Aorta (tissue), 5 donors: ENCODE measurements around the gene AIMP2. TPM values are rescaled to one million over a fixed set of nuclear protein-coding genes. Genes with fewer than 3 reads are reported as not detected.
"Not testable (repeated sequence)": the region's sequence is repeated elsewhere in the genome, so short reads cannot be mapped to it uniquely, and the experiment has no call there.

Experiments
- ATAC-seq: fragments of 200-7000 bp; cut with Tn5 transposase; one replicate; pipeline ENCODE4 v1.9.1; 2022; ENCODE audit warnings: moderate library complexity; ENCODE audit not compliant: low FRiP score
- DNase-seq, 2 donors: peaks; one replicate each; pipeline ENCODE4 v3.0.0-alpha.2; 2020
- H3K27ac ChIP-seq, 2 donors: one replicate each; pipeline ENCODE4 v1.5.1; 2013; ENCODE audit warnings: low read length in 2 of 2, mild to moderate bottlenecking in 2 of 2, moderate library complexity in 2 of 2, control low read depth in 1 of 2, inconsistent platforms in 1 of 2, low read depth in 1 of 2
- H3K27me3 ChIP-seq, 2 donors: one replicate each; pipeline ENCODE4 v1.6.1; 2013; ENCODE audit warnings: control low read depth in 1 of 2, low read length in 1 of 2, mild to moderate bottlenecking in 1 of 2, moderate library complexity in 1 of 2; ENCODE audit not compliant: insufficient read depth in 2 of 2, control insufficient read depth in 1 of 2
- H3K36me3 ChIP-seq, 2 donors: one replicate each; pipeline ENCODE4 v1.6.1; 2013; ENCODE audit warnings: control low read depth in 1 of 2, low read length in 1 of 2, mild to moderate bottlenecking in 1 of 2; ENCODE audit not compliant: insufficient read depth in 2 of 2, control insufficient read depth in 1 of 2
- H3K4me1 ChIP-seq, 2 donors: one replicate each; pipeline ENCODE4 v1.6.1; 2013; ENCODE audit warnings: low read length in 2 of 2, control low read depth in 1 of 2, mild to moderate bottlenecking in 1 of 2, moderate library complexity in 1 of 2; ENCODE audit not compliant: insufficient read depth in 2 of 2, control insufficient read depth in 1 of 2
- H3K4me3 ChIP-seq, 2 donors: one replicate each; pipeline ENCODE4 v1.5.1; 2013; ENCODE audit warnings: low read length in 2 of 2, control low read depth in 1 of 2, mild to moderate bottlenecking in 1 of 2
- H3K9me3 ChIP-seq: one replicate; pipeline ENCODE4 v1.6.1; 2013; ENCODE audit warnings: mild to moderate bottlenecking, low read length; ENCODE audit not compliant: control insufficient read depth
- WGBS, 2 donors: extraction: QIAGEN DNeasy Blood & Tissue Kit; methylation state at CpG; one replicate each; pipeline ENCODE4 v1.1.7; 2013; 5-methylcytosine and 5-hydroxymethylcytosine counted together
- intact Hi-C, 2 donors: fragments of 100-400 bp; cut with DNase I; formaldehyde crosslinking; loops; one replicate each; pipeline versions ENCODE4 v1.14.2 to v1.15.0; 2022
- long read RNA-seq, 2 donors: library from polyadenylated mRNA; unstranded; transcript quantifications; one replicate each; pipeline ENCODE4 v2.0.0, GENCODE V29; 2020 to 2021
- polyA plus RNA-seq, 2 donors: library from polyadenylated mRNA; stranded (reverse); fragments of 200-250 nt; gene quantifications; one replicate each; pipeline ENCODE4 v1.2.3, GENCODE V29; 2013
- total RNA-seq, 2 donors: library from RNA; stranded (reverse); fragmentation: NEBNext Ultra II Directional; extraction: Animal tissue kit (Norgen Biotek cat#: 25700); gene quantifications; one replicate each; pipeline ENCODE4 v1.2.1, GENCODE V29; 2021
- donor health status: healthy with polysubstance abuse.
- donor health status: Bipolar disorder and iron deficiency.
- donor health status: DM: no; HTN: no; CAD: no.
- donor health status: DM: no; HTN: no; CAD: no.
- donor health status: DM: yes; HTN: yes; CAD: no.

The AIMP2 gene
- total RNA-seq (10 to 100 TPM; 13.1 to 13.8 TPM), polyA plus RNA-seq (10 to 100 TPM; 13.9 to 19.3 TPM)
- long read RNA-seq, donor 1, transcript AIMP2-201 (4 exons, 1,225 nt), result major isoform, 27 of 37 reads
- long read RNA-seq, donor 1, partial matches to known transcripts, result 1 of 37 reads
- long read RNA-seq, donor 1, other reads (novel, unspliced or antisense), result 8 of 37 reads
- long read RNA-seq, donor 2, transcript AIMP2-201 (4 exons, 1,225 nt), result major isoform, 9 of 18 reads
- long read RNA-seq, donor 2, partial matches to known transcripts, result 1 of 18 reads
- long read RNA-seq, donor 2, other reads (novel, unspliced or antisense), result 8 of 18 reads

DNA sequence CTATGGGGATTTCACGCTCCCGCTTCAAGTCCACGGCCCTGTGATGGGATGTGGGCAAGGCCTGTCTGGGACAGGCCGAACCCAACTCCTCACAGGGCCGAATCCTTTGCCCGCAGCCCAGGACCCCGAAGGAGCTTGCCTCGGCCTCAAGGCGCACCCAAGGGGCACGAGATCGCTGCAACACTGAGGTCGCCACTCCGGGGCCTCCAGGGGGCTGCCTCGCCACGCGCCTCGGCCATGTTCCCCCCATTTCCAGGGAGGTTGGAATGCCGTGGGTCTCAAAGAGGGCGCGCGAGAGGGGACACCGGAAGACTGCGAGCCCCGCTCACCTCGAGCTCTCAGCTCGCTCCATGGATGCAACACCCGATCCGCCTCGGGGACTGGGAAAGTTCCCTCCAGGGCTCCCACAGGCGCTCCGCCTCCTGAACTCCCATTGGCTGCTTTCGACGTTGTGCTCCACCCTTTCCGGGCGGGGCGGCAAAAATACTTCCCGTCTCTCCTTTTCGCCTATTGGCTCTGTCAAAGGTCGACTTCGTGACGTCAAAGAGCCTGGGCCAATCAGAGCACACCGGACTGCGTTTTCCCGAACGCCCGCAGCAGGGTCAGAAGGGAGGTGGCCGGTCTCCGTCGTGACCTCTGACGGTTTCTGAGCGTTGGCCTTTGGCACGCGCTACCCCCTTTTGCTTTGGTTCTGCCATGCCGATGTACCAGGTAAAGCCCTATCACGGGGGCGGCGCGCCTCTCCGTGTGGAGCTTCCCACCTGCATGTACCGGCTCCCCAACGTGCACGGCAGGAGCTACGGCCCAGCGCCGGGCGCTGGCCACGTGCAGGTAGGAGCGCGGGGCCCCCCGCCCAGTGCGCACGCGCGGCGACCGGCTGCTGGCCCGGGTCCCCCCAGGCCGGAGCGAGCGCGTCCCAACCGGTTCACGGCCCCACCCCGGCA is at the start of gene AIMP2, which contains the start of gene PMS2:
AIMP2 (plus strand) TSS at position 605 of the 944 bp plus-strand sequence; CDS start at position 697, 92 bp downstream.
PMS2 (minus strand) TSS at position 382 of the 944 bp plus-strand sequence; CDS start at position 352, 30 bp downstream.
- DNase-seq (peak; percentile 99), ATAC-seq (peak; percentile 98)
- no peaks in the 10 kb centered on the region for H3K9me3 ChIP-seq
- peak within 1 kb of the TSS; percentile 66 to 83 for H3K4me3 ChIP-seq
- H3K4me1 ChIP-seq, result no peaks in the 10 kb centered on the region
- 0% methylated on average over 77 to 84 of the region's 84 CpGs for WGBS, 2 donors
- peak within 1 kb of the TSS; percentile 72 to 83 for H3K27ac ChIP-seq
- intact Hi-C loops, result no loop called here
- no peaks in the 10 kb centered on the region for H3K36me3 ChIP-seq
- no peaks in the 10 kb centered on the region for H3K27me3 ChIP-seq

- intact Hi-C loops, H3K9me3 ChIP-seq, DNase-seq, H3K4me3 ChIP-seq, H3K36me3 ChIP-seq, H3K27me3 ChIP-seq, ATAC-seq, H3K27ac ChIP-seq, H3K4me1 ChIP-seq: not testable (repeated sequence)
- 68% methylated on average over 5 of the region's 13 CpGs; no CpG with 5 or more reads in 1 of the 2 donors for WGBS, 2 donors
Measured at GRCh38 chr7:5963205-5963604, 45.9 kb upstream of the AIMP2 start.

GRCh38 chr7:5963810-5964209 is 45.3 kb upstream of the AIMP2 start:
- H3K36me3 ChIP-seq, H3K27me3 ChIP-seq, intact Hi-C loops, H3K27ac ChIP-seq, H3K4me3 ChIP-seq, ATAC-seq, DNase-seq, H3K4me1 ChIP-seq, H3K9me3 ChIP-seq: not testable (repeated sequence)
- 72 to 88% methylated on average over 4 to 5 of the region's 7 CpGs for WGBS, 2 donors

DNA sequence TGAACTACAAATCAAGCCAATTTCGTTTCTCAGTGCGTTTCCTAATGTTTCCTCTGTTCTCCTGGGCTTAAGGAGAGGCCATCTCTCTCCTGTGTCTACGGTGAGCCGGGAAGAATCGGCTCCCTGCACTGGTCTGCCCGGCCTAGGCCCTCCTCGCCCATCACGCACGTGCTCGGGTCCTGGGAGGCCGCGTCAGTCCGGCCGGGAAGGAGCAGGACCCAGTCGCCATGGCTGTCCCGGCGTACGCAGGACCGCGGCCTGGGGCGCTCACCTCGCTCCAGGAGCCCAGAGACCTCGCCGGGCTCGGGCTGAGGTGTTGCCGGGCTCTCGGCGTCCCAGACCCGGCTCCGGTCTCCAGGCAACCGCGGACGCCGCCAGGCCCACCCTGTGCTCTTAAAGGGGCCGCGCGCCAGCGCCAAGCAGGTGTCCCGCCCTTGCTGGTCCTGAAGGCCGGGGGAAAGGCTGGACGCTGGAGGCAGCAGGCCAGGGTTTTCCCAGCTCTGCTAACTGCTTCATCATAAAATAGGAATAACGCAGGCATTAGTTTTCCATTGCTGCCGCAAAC is 38.6 kb upstream of the AIMP2 start, which contains the start of gene RSPH10B:
RSPH10B (minus strand) TSS at position 343 of the 565 bp plus-strand sequence. CDS start 3,573 bp downstream, outside the sequence.
- DNase-seq, H3K4me1 ChIP-seq, H3K9me3 ChIP-seq, intact Hi-C loops, H3K27ac ChIP-seq, ATAC-seq, H3K27me3 ChIP-seq, H3K4me3 ChIP-seq, H3K36me3 ChIP-seq: not testable (repeated sequence)
- WGBS, 2 donors, result 2% methylated on average over 15 to 27 of the region's 43 CpGs

DNA sequence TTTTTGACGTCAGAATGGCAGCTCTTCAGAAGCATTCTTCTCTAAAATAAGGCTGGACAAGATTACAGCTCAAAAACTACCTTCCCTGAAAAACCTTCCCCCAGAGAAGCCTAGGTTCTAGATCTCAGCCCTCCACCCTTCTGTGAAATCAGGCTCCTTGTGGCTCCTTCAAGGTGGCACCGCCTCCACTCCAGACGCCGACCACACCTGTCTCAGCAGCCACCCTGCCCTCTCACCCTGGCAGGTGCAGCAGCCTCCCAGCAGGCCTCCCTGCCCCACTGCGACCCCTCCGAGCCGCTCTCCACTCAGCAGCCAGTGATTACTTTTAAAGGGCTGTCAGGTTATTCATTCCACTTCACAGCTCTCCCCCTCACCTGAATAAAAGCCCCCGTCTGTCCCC is 35.5 kb upstream of the AIMP2 start:
- H3K4me3 ChIP-seq, H3K27ac ChIP-seq, DNase-seq, ATAC-seq, intact Hi-C loops, H3K4me1 ChIP-seq, H3K27me3 ChIP-seq, H3K36me3 ChIP-seq, H3K9me3 ChIP-seq: not testable (repeated sequence)
- no CpG with 5 or more reads among the region's 8 CpGs for WGBS, 2 donors

DNA sequence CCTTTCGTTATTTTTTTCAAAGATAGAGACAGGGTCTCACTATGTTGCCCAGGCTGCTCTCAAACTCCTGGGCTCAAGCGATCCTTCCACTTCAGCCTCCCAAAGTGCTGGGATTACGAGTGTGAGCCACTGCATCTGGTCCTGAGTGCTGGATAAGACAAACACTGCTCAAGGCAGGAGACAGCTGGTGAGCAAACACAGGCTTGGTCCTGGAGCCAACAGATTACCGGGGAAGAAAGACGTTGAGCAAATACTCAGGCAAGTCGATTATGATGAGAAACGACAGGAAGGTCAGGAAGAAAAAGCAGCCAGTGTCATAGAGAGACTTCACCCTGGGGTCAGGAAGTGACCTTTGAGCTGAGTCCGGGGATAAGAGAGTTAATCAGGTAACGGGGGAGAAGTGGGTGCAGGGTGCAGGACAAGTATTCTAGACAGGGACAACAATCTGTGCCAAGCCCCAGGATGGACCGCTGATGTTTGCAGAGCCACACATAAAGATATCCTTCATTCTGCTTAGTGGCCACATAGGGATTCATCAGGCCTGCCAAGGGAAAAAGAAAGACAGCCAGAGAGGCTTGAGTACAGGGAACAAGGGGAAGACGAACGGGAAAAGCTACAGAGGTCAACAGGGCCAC is 29.3 kb upstream of the AIMP2 start:
- not testable (repeated sequence) for H3K4me3 ChIP-seq, H3K36me3 ChIP-seq, H3K27ac ChIP-seq, H3K27me3 ChIP-seq, ATAC-seq, DNase-seq, H3K4me1 ChIP-seq, H3K9me3 ChIP-seq
- intact Hi-C loops, result loop anchor here in 1 of 2 donors (10.0 kb wide), 1 partner anchor 125 kb away; no protein-coding TSS in a partner anchor
- WGBS, 2 donors, result 91 to 97% methylated on average over 1 to 2 of the region's 12 CpGs

DNA sequence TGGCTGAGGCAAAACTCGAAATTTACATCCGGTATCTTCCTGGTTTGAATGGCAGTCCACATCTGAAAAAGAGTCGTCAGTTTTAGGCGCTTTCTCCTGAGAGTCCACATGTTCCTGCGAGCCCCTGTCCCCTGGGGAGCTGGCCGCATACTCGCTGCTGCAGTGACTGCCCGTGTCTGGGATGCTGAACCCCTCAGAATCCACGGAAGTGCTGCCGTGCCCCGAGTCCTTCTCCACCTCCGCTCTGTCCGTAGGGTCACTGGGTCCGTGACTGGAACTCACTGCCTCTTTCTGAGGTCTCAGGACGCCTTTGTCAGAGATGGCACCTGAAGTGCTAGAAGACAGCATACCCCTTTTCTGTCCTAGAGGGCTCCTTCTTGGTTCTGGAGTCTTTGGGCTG is 22.0 kb upstream of the AIMP2 start:
- not testable (repeated sequence) for H3K27me3 ChIP-seq, H3K4me3 ChIP-seq, DNase-seq, H3K9me3 ChIP-seq, H3K27ac ChIP-seq, H3K4me1 ChIP-seq, H3K36me3 ChIP-seq, ATAC-seq
- intact Hi-C loops, result loop anchor here in 1 of 2 donors (10.0 kb wide), 1 partner anchor 132 kb away; no protein-coding TSS in a partner anchor
- WGBS, 2 donors, result 87 to 88% methylated on average over 15 of the region's 15 CpGs
